OCI-LY3 (cell line): ENCODE measurements around the gene SLC26A8.

Source experiments
- H2AFZ ChIP-seq: fragments of 200-600, 300-600 bp; shearing (Covaris generic); 2 replicates; pipeline ENCODE4 v1.6.0; 2014; ENCODE audit warnings: antibody characterized with exemption, low read depth, low read length
- H3K27ac ChIP-seq: fragments of 200-600, 300-600 bp; sonication (generic); 2 replicates; pipeline ENCODE4 v1.5.1; 2014; ENCODE audit warnings: mild to moderate bottlenecking, low read length, moderate library complexity, mixed read lengths
- H3K27me3 ChIP-seq: fragments of 200-600, 300-600 bp; sonication (generic); 2 replicates; pipeline ENCODE4 v1.6.1; 2014; ENCODE audit warnings: low read depth, low read length, mixed read lengths
- H3K36me3 ChIP-seq: fragments of 200-600, 300-600 bp; sonication (generic); replicated peaks from 2 replicates; pipeline ENCODE3; 2014; ENCODE audit warnings: low read depth, low read length, mixed read lengths
- H3K4me1 ChIP-seq: fragments of 300-600, 200-600 bp; sonication (generic); 2 replicates; pipeline ENCODE4 v1.6.1; 2014; ENCODE audit warnings: low read length, mixed read lengths
- H3K4me2 ChIP-seq: fragments of 200-600, 300-600 bp; sonication (generic); 2 replicates; pipeline ENCODE4 v1.6.1; 2014; ENCODE audit warnings: low read length, mixed read lengths
- H3K4me3 ChIP-seq: fragments of 300-600, 200-600 bp; sonication (generic); 2 replicates; pipeline ENCODE4 v1.5.1; 2014; ENCODE audit warnings: antibody characterized with exemption, mild to moderate bottlenecking, low read length, moderate library complexity
- H3K79me2 ChIP-seq: fragments of 300-600, 200-600 bp; shearing (Covaris generic); 2 replicates; pipeline ENCODE4 v1.6.1; 2014; ENCODE audit warnings: mild to moderate bottlenecking, low read length, mixed read lengths
- H3K9ac ChIP-seq: fragments of 300-600, 200-600 bp; shearing (Covaris generic); 2 replicates; pipeline ENCODE4 v1.6.0; 2014; ENCODE audit warnings: mild to moderate bottlenecking, low read length, moderate library complexity
- H3K9me3 ChIP-seq: fragments of 200-600, 300-600 bp; shearing (Covaris generic); 2 replicates; pipeline ENCODE4 v1.6.1; 2014; ENCODE audit warnings: low read length, mixed read lengths; ENCODE audit not compliant: insufficient read depth
- H4K20me1 ChIP-seq: fragments of 200-600, 300-600 bp; sonication (generic); 2 replicates; pipeline ENCODE4 v1.6.1; 2016; ENCODE audit warnings: low read length, mixed read lengths; ENCODE audit not compliant: insufficient read depth
- EZH2phosphoT487 ChIP-seq: fragments of 200-600 bp; shearing (Covaris generic); IDR thresholded peaks from 2 replicates; pipeline ENCODE4 v1.6.1; 2018; ENCODE audit warnings: antibody characterized with exemption, mixed run types, low read depth
- TF ChIP-seq, protein P1 (sequence below): fragments of 200-600, 300-600 bp; sonication (generic); IDR thresholded peaks from 2 replicates; pipeline ENCODE4 v1.5.1; 2014; ENCODE audit warnings: antibody characterized with exemption, low read length, low read depth

The SLC26A8 gene

DNA sequence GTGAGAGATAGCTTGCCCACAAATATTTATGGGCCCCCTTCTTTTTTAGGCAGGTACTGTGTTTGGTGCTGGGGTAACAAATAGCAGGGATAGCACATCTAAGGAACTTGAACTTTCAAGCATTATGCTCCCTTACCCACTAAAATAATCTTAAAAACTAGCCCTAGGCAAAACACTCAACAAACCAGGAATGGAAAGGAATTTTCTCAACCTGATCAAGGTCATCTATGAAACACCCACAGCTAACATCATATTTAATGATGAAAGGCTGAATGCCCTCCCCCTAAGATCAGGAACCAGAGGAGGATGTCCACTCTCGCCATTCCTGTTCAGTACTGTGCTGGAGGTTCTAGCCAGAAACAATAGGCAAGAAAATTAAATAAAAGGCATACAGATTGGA, 94.8 kb downstream of the SLC26A8 start:
- no peaks in the 10 kb centered on the region for H3K4me1 ChIP-seq

DNA sequence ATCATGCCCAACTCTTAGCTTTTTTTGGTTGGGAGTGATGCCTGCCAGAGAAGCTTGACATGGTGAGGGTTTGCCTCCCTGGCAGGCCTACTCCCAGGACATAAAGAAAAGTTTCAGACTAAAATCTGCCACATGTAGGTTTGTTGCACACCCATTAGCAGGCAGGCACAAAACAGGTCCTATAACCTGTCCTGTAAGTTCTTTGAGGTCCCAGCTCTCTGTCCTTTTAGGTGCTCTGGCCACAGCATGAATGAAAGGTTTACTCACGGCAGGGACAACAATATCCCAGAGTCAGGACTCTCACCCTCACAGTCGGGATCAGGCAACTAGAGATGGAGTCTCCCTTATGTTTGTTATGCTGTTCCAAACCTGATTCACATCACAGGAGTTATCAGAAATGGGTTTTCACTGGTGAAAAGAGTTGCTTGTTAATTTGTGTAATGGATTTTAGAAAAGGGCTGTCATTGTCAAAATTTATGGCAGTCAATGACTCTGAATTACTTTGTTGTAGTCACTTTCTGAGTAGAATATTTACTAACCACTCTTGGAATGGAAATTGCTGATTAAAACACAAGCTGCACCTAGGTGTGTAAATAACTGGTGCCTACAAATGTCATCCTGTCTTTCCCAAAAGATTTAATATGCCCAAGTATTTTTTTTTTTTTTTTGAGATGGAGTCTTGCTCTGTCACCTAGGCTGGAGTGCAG, 97.8 kb downstream of the SLC26A8 start:
- H3K9ac ChIP-seq = no peak overlapping the region
- no peaks in the 10 kb centered on the region for H3K9me3 ChIP-seq
- no peaks in the 10 kb centered on the region for H3K36me3 ChIP-seq
- peaks cover 11% of the 10 kb centered on the region for H3K79me2 ChIP-seq
- H3K4me2 ChIP-seq = no peak overlapping the region
- H3K4me1 ChIP-seq = peaks cover 6% of the 10 kb centered on the region
- no peak overlapping the region for H3K4me3 ChIP-seq
- no peaks in the 10 kb centered on the region for H3K27me3 ChIP-seq
- no peak overlapping the region for H3K27ac ChIP-seq
- no peaks in the 10 kb centered on the region for H4K20me1 ChIP-seq
- TF ChIP-seq, protein P1, sequence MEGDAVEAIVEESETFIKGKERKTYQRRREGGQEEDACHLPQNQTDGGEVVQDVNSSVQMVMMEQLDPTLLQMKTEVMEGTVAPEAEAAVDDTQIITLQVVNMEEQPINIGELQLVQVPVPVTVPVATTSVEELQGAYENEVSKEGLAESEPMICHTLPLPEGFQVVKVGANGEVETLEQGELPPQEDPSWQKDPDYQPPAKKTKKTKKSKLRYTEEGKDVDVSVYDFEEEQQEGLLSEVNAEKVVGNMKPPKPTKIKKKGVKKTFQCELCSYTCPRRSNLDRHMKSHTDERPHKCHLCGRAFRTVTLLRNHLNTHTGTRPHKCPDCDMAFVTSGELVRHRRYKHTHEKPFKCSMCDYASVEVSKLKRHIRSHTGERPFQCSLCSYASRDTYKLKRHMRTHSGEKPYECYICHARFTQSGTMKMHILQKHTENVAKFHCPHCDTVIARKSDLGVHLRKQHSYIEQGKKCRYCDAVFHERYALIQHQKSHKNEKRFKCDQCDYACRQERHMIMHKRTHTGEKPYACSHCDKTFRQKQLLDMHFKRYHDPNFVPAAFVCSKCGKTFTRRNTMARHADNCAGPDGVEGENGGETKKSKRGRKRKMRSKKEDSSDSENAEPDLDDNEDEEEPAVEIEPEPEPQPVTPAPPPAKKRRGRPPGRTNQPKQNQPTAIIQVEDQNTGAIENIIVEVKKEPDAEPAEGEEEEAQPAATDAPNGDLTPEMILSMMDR = no peak
- TF ChIP-seq EZH2phosphoT487 = no peak
- H2AFZ ChIP-seq = no peak overlapping the region

More for the DNA sequence above, 94.8 kb downstream of the SLC26A8 start:
- no peak overlapping the region for H3K4me2 ChIP-seq
- H3K9ac ChIP-seq = no peak overlapping the region
- H4K20me1 ChIP-seq = no peaks in the 10 kb centered on the region
- H3K9me3 ChIP-seq = no peaks in the 10 kb centered on the region
- H3K36me3 ChIP-seq = no peaks in the 10 kb centered on the region
- TF ChIP-seq EZH2phosphoT487 = no peak
- TF ChIP-seq, protein P1 = no peak
- no peak overlapping the region for H3K4me3 ChIP-seq
- no peak overlapping the region for H3K27ac ChIP-seq
- peaks cover 2% of the 10 kb centered on the region; the same call in 1 of the 2 replicates for H3K27me3 ChIP-seq
- no peak overlapping the region for H2AFZ ChIP-seq
- no peaks in the 10 kb centered on the region for H3K79me2 ChIP-seq

DNA sequence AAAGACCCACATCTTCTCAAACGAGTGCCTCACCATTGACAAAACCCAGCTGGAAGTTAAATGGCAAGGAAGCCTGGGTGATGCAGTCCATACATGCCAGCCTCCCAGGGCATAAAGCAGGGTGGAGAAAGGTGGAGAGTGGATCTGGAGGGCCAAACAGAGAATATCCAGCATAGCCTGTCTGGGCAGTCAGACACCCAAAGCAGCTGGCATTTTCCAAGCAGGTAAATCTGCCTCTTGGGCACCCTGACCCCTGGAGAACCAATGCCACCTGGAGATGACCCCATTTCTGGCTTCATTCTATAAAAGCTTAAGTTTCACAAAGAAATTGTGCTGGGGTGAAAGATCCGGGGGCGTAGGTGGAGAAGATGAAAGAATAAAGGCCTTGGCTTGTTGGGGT, 98.5 kb downstream of the SLC26A8 start:
- Histone ChIP-seq H3K36me3 (no peaks in the 10 kb centered on the region), H3K4me2 (no peak overlapping the region), H3K27me3 (no peaks in the 10 kb centered on the region), H3K9me3 (no peaks in the 10 kb centered on the region), H3K79me2 (peaks cover 17% of the 10 kb centered on the region), H3K27ac (no peak overlapping the region), H3K9ac (no peak overlapping the region), H4K20me1 (no peaks in the 10 kb centered on the region), H3K4me3 (no peak overlapping the region), H3K4me1 (peaks cover 8% of the 10 kb centered on the region), H2AFZ (no peak overlapping the region)
- TF ChIP-seq, protein P1 = no peak
- no peak for TF ChIP-seq EZH2phosphoT487

DNA sequence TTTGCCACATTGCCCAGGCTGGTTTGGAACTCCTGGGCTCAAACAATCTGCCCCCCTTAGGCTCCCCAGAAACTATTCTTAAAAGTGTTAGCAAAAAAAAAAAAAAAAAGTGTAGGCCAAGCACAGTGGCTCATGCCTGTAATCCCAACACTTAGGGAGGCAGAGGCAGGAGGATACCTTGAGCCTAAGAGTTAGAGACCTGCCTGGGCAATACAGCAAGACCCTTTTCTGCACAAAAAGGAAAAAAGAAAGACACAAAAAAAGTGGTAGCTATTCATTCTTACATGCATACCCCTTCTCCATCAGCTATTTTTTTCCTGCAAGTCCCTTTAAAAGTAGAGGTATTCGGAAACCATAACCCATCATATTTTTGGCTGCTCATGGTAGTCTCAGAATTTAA, 100.3 kb downstream of the SLC26A8 start:
- H3K4me2 ChIP-seq = no peak overlapping the region
- peaks cover 8% of the 10 kb centered on the region for H3K4me1 ChIP-seq
- no peaks in the 10 kb centered on the region for H3K9me3 ChIP-seq
- no peak overlapping the region for H3K4me3 ChIP-seq
- peaks cover 34% of the 10 kb centered on the region for H3K79me2 ChIP-seq
- H3K36me3 ChIP-seq = peaks cover 5% of the 10 kb centered on the region
- peaks cover 6% of the 10 kb centered on the region for H4K20me1 ChIP-seq
- no peak overlapping the region for H3K27ac ChIP-seq
- no peaks in the 10 kb centered on the region for H3K27me3 ChIP-seq
- TF ChIP-seq EZH2phosphoT487 = no peak
- TF ChIP-seq, protein P1 = no peak
- no peak overlapping the region for H2AFZ ChIP-seq
- H3K9ac ChIP-seq = no peak overlapping the region
